Stimulated activated CD8-positive, alpha-beta memory T cell treated with anti-CD3 and anti-CD28 coated beads, Interleukin-12 subunit alpha, Interleukin-12 subunit beta, amount 100 ng/mL, for 1 hour (primary cell): ENCODE data around the gene RALGAPB.

Experiments
- DNase-seq: peaks from one replicate; pipeline ENCODE4 v3.0.0-alpha.2; 2020; ENCODE audit warnings: low read depth

Gene RALGAPB

GRCh38 chr20:38612751-38613515, 140.3 kb downstream of the RALGAPB start:
- no peak for DNase-seq

GRCh38 chr20:38615283-38615682, 142.6 kb downstream of the RALGAPB start:
- DNase-seq: no peak

GRCh38 chr20:38616457-38616856, 143.8 kb downstream of the RALGAPB start:
- DNase-seq: no peak

DNA sequence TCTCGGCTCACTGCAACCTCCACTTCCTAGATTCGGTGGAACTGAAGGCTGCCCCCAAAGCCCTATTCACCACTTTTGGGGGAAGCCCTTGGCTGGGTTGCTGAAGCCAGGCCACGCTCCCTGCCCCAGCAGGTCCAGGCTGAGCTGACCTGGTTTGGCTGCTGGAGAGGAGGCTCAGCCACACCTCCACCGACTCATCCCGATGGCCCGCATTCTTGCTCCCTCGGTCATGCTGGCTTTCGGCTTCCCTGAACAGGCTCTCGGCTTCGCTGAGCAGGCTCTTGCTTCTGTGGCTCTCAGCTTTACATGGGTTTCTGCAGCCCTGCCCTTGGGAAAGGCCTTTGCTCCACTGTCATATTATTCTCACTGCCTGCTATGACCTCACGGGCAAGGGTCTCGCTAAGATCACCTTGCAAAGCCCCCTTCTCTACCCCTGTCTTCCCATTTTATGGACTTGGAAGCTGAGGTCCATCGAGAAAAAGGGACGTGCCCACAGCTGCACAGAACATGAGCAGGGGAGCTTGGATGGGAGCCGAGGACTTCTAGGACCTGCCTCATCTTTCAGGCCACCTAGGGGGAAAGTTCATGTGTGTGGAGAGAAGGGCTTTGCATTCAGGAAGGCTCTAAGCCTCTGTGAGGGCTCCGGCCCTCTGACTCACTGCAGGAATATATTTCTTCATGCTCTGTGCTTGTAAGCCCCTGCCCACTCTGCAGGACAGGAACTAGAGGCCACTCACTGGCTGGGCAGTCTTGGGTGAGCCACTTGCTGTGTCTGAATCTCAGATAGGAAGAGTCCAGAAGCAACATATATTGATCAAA, 144.6 kb downstream of the RALGAPB start:
- DNase-seq: no peak

DNA sequence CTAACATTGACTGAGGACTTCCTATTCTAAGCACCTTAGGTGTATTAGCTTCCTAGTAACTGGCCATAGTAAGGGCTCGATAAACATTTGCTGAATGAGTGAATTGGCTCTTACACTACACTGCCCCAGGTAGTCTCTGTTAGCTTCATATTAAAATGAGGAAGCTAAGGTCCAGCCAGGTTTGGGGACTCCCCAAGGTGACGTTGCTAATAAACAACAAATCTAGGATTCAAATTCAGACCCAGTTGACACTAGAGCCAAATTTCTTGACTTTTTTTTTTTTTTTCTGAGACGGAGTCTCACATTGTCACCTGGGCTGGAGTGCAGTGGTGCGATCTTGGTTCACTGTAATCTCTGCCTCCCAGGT, 145.2 kb downstream of the RALGAPB start:
- no peak for DNase-seq

- no peak for DNase-seq
Observed at GRCh38 chr20:38620441-38620840, 147.8 kb downstream of the RALGAPB start.

- DNase-seq: no peak
Observed at GRCh38 chr20:38623061-38623460, 150.4 kb downstream of the RALGAPB start.

DNA sequence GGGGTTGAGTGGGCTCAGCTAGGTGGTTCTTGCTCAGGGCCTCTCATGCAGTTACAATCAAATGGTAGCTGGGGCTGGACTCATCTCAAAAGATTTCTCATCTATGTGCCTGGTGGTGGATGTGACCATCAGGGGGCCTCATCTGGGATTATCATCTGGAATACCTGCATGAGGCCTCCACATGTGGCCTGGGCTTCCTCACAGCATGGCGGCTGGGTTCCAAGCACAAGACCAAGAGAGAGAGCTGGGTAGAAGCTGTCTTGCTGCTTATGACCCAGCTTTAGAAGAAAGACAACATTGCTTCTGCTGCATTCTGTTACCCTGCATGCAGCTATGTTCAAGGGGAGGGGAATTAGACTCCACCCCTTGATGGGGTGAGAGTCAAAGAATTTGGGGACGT, 151.4 kb downstream of the RALGAPB start:
- no peak for DNase-seq

- DNase-seq: no peak
Observed at GRCh38 chr20:38625896-38626295, 153.3 kb downstream of the RALGAPB start.

- DNase-seq: no peak
Observed at GRCh38 chr20:38626921-38627659, 154.4 kb downstream of the RALGAPB start.
